Measurements from ENCODE around the gene DNAJC5. TPM values are rescaled to one million over a fixed set of nuclear protein-coding genes. Genes with fewer than 3 reads are reported as not detected.
A peak's percentile ranks its signal among the peaks of the same experiment; 100 is the strongest.

Gene DNAJC5
- total and polyA plus RNA-seq, 9 of the 15 experiments (the other 6 are each of a cell fraction or from before 2014, with no cell fraction given) = 0.95 to 42.8 (median 23.4) TPM

GRCh38 chr20:63955827-63956663 is 61.1 kb downstream of the DNAJC5 start, which contains the start of gene UCKL1 (continued):
- no peak for TF ChIP-seq NR2C1 (IDR thresholded peaks at IDR 0.05)
- peak; percentile 79 for TF ChIP-seq NR2C1 (tag; IDR thresholded peaks at IDR 0.05)
- no peak for TF ChIP-seq CHD7 (IDR thresholded peaks at IDR 0.05; ENCODE audit: low read depth, low read length)
- no peak for TF ChIP-seq NCOA4 (IDR thresholded peaks at IDR 0.05; ENCODE audit: partially characterized antibody)
- TF ChIP-seq RFX1 (IDR thresholded peaks at IDR 0.05) = no peak
- TF ChIP-seq MNT (conservative IDR thresholded peaks at IDR 0.05) = peak in 1 of 2 experiments; percentile 99; a peak in 3 of 4 replicates
